ENCODE measurements around the gene DOCK11. TPM values are rescaled to one million over a fixed set of nuclear protein-coding genes. Genes with fewer than 3 reads are reported as not detected.

The DOCK11 gene
- total RNA-seq, 4 donors from 2014 or later: 62.1 to 156 (median 76.3) TPM

- no peak for TF ChIP-seq CTCF (IDR thresholded peaks at IDR 0.05)
- no peak for DNase-seq (ENCODE audit: low spot score)
Observed at GRCh38 chrX:118508635-118509034, 13.0 kb downstream of the DOCK11 start.

GRCh38 chrX:118510111-118510510, 14.5 kb downstream of the DOCK11 start:
- ATAC-seq (ENCODE audit: low FRiP score) (no peak), DNase-seq (ENCODE audit: low spot score) (no peak)
- TF ChIP-seq CTCF (IDR thresholded peaks at IDR 0.05): no peak

More at GRCh38 chrX:118508635-118509034, 13.0 kb downstream of the DOCK11 start:
- peak; percentile 17 for ATAC-seq (ENCODE audit: low FRiP score)

DNA sequence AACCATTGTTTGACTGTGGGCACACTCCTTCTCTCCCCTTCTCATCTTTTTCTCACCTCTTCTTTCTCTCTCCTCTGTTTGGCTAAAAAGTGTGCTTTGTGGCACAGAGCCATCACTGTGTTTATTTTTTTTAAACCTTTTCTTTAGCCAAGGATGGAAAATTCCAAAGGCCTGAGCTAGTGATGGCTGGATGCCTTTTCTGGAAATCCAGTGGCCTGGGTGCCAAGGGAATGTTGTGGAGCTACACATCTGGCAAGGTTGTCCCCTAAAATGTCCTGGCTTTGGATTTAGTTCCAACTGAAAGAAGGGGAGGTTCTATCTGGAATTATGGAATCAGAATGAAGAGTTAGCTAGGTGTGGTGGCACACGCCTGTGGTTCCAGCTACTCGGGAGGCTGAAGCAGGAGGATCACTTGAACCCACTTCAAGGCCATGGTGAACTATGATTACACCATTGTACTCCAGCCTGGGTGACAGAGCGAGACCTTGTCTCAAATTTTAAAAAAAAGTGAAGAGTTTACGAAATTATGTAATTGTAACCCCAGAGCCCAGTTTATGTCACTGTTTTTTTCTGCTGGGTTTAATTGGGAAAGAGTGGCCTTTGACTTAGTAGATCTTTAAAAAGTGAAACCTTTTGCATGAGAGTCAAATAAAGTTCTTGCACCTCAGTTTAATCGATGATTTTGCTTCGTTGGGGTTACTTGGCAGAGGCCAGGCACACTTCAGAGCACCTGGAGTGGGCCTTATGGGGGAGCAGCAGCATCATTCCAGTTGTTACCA, 17.7 kb downstream of the DOCK11 start:
- no peak for TF ChIP-seq CTCF (IDR thresholded peaks at IDR 0.05)
- no peak for ATAC-seq (ENCODE audit: low FRiP score)
- DNase-seq (ENCODE audit: low spot score): no peak

- no peak for DNase-seq (ENCODE audit: low spot score)
- TF ChIP-seq CTCF (IDR thresholded peaks at IDR 0.05): no peak
- no peak for ATAC-seq (ENCODE audit: low FRiP score)
Observed at GRCh38 chrX:118519411-118520215, 24.0 kb downstream of the DOCK11 start.

- TF ChIP-seq CTCF (IDR thresholded peaks at IDR 0.05): no peak
- ATAC-seq (ENCODE audit: low FRiP score) (peak; percentile 44), DNase-seq (ENCODE audit: low spot score) (no peak)
Observed at GRCh38 chrX:118520216-118521206, 24.9 kb downstream of the DOCK11 start.

DNA sequence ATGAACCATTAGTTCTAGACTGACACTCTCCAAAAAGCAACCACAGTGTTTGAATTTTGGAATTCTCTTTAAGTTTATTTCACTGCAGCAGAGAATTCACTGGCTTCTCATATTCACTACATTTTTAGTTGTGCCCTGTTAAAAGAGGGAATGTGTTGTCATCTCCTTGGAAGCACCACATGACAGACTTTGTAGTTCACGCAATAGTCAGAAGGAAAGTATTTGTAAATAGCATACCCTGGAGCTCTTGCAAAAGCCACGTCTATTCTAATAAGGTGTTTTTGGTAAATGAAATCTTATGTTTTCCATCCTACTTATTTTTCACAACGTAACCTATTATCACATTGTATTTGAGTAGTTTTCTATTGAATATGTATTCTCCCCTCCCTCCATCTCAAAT, 25.8 kb downstream of the DOCK11 start:
- no peak for TF ChIP-seq CTCF (IDR thresholded peaks at IDR 0.05)
- ATAC-seq (ENCODE audit: low FRiP score) (no peak), DNase-seq (ENCODE audit: low spot score) (no peak)
